OCI-LY1 (cell line): ENCODE data around the gene FKBP4.

Experiments used
- H2AFZ ChIP-seq: fragments of 200-600 bp; sonication (generic), shearing (Covaris generic); 2 replicates; pipeline ENCODE4 v1.6.0; 2014; ENCODE audit warnings: antibody characterized with exemption, mild to moderate bottlenecking, low read length
- H3F3A ChIP-seq: fragments of 200-600 bp; sonication (generic), shearing (Covaris generic); 2 replicates; pipeline ENCODE4 v1.6.0; 2014; ENCODE audit warnings: mild to moderate bottlenecking, antibody characterized with exemption, low read length, moderate library complexity; ENCODE audit not compliant: insufficient read depth
- H3K27ac ChIP-seq: fragments of 200-600 bp; sonication (generic); 2 replicates; pipeline ENCODE4 v1.5.1; 2014; ENCODE audit warnings: low read length, mixed run types, mild to moderate bottlenecking, low read depth; ENCODE audit not compliant: poor library complexity, severe bottlenecking
- H3K27me3 ChIP-seq: fragments of 200-600 bp; sonication (generic); 2 replicates; pipeline ENCODE4 v1.6.0; 2014; ENCODE audit warnings: antibody characterized with exemption, mild to moderate bottlenecking, low read length, moderate library complexity; ENCODE audit not compliant: insufficient read depth
- H3K36me3 ChIP-seq: fragments of 200-600 bp; sonication (generic); 2 replicates; pipeline ENCODE4 v1.6.1; 2014; ENCODE audit warnings: mild to moderate bottlenecking, antibody characterized with exemption, low read length, moderate library complexity, mixed read lengths; ENCODE audit not compliant: insufficient read depth
- H3K4me1 ChIP-seq: fragments of 200-600 bp; sonication (generic); 2 replicates; pipeline ENCODE4 v1.5.1; 2014; ENCODE audit warnings: mild to moderate bottlenecking, low read length, moderate library complexity; ENCODE audit not compliant: insufficient read depth, severe bottlenecking
- H3K4me2 ChIP-seq: fragments of 200-600 bp; sonication (generic), shearing (Covaris generic); 2 replicates; pipeline ENCODE4 v1.6.1; 2014; ENCODE audit warnings: low read length
- H3K4me3 ChIP-seq: fragments of 200-600 bp; sonication (generic); 2 replicates; pipeline ENCODE4 v1.5.1; 2014; ENCODE audit warnings: low read length, low read depth, mild to moderate bottlenecking, mixed read lengths; ENCODE audit not compliant: poor library complexity, severe bottlenecking
- H3K79me2 ChIP-seq: fragments of 200-600 bp; shearing (Covaris generic); 2 replicates; pipeline ENCODE4 v1.6.1; 2016; ENCODE audit warnings: mixed run types, low read length, mixed read lengths; ENCODE audit not compliant: insufficient read depth
- H3K9ac ChIP-seq: fragments of 200-600 bp; sonication (generic), shearing (Covaris generic); 2 replicates; pipeline ENCODE4 v1.6.1; 2014; ENCODE audit warnings: mild to moderate bottlenecking, low read length, mixed read lengths
- H3K9me2 ChIP-seq: fragments of 200-600 bp; sonication (generic), shearing (Covaris generic); 2 replicates; pipeline ENCODE4 v1.6.1; 2014; ENCODE audit warnings: low read depth, mild to moderate bottlenecking, low read length, mixed read lengths
- H3K9me3 ChIP-seq: fragments of 200-600 bp; shearing (Covaris generic); 2 replicates; pipeline ENCODE4 v1.6.1; 2014; ENCODE audit warnings: low read length, mixed read lengths
- H4K20me1 ChIP-seq: fragments of 200-600 bp; sonication (generic), shearing (Covaris generic); 2 replicates; pipeline ENCODE4 v1.6.0; 2016; ENCODE audit warnings: mild to moderate bottlenecking, low read length; ENCODE audit not compliant: insufficient read depth
- CTCF ChIP-seq: fragments of 200-600 bp; sonication (generic), shearing (Covaris generic); IDR thresholded peaks from 2 replicates; pipeline ENCODE4 v1.5.1; 2017; ENCODE audit warnings: mild to moderate bottlenecking, antibody characterized with exemption, low read length, moderate library complexity, mixed read lengths
- EZH2 ChIP-seq: fragments of 200-600 bp; sonication (generic), shearing (Covaris generic); IDR thresholded peaks from 2 replicates; pipeline ENCODE4 v1.8.0; 2017; ENCODE audit warnings: borderline replicate concordance, mixed run types, mild to moderate bottlenecking, antibody characterized with exemption, low read length, moderate library complexity, mixed read lengths

The FKBP4 gene

GRCh38 chr12:2832550-2833127 is 37.9 kb downstream of the FKBP4 start:
- H3K9ac ChIP-seq = no peak overlapping the region
- TF ChIP-seq CTCF = no peak
- TF ChIP-seq EZH2 = no peak
- H2AFZ ChIP-seq = no peak overlapping the region
- no peaks in the 10 kb centered on the region for H3F3A ChIP-seq
- H3K9me2 ChIP-seq = no peaks in the 10 kb centered on the region
- H3K27ac ChIP-seq = no peak overlapping the region
- H4K20me1 ChIP-seq = no peaks in the 10 kb centered on the region
- H3K9me3 ChIP-seq = no peaks in the 10 kb centered on the region
- H3K36me3 ChIP-seq = peaks cover 14% of the 10 kb centered on the region
- no peaks in the 10 kb centered on the region for H3K79me2 ChIP-seq
- H3K4me1 ChIP-seq = peaks cover 13% of the 10 kb centered on the region
- no peak overlapping the region for H3K4me2 ChIP-seq
- no peak overlapping the region for H3K4me3 ChIP-seq
- H3K27me3 ChIP-seq = no peaks in the 10 kb centered on the region

GRCh38 chr12:2833327-2833726 is 38.6 kb downstream of the FKBP4 start:
- Histone ChIP-seq H3K36me3 (peaks cover 7% of the 10 kb centered on the region), H3K4me1 (peaks cover 13% of the 10 kb centered on the region), H3K9ac (no peak overlapping the region), H3F3A (no peaks in the 10 kb centered on the region), H3K4me2 (no peak overlapping the region), H3K4me3 (no peak overlapping the region), H3K79me2 (no peaks in the 10 kb centered on the region), H3K9me3 (no peaks in the 10 kb centered on the region), H4K20me1 (no peaks in the 10 kb centered on the region), H2AFZ (no peak overlapping the region), H3K27ac (no peak overlapping the region), H3K27me3 (no peaks in the 10 kb centered on the region), H3K9me2 (no peaks in the 10 kb centered on the region)
- TF ChIP-seq EZH2 (no peak), CTCF (no peak)

- Histone ChIP-seq H3K27me3 (no peaks in the 10 kb centered on the region), H3K4me1 (peaks cover 13% of the 10 kb centered on the region), H3K9me2 (no peaks in the 10 kb centered on the region), H3K9ac (no peak overlapping the region), H3K4me2 (no peak overlapping the region), H3K36me3 (peaks cover 6% of the 10 kb centered on the region; the same call in 1 of the 2 replicates), H3K79me2 (no peaks in the 10 kb centered on the region), H3K27ac (no peak overlapping the region), H4K20me1 (no peaks in the 10 kb centered on the region), H2AFZ (no peak overlapping the region), H3F3A (no peaks in the 10 kb centered on the region), H3K9me3 (no peaks in the 10 kb centered on the region), H3K4me3 (no peak overlapping the region)
- TF ChIP-seq EZH2 = no peak
- TF ChIP-seq CTCF = no peak
Observed at GRCh38 chr12:2833810-2834209, 39.0 kb downstream of the FKBP4 start.
